Ishikawa (cell line): Measurements from ENCODE around the gene RASSF1.

Source experiments
- CEBPB ChIP-seq: IDR thresholded peaks from 2 replicates; pipeline ENCODE4 v1.6.1; 2012
- CREB1 ChIP-seq: IDR thresholded peaks from 2 replicates; pipeline ENCODE4 v1.6.1; 2012; ENCODE audit warnings: low read depth
- EGR1 ChIP-seq: IDR thresholded peaks from 2 replicates; pipeline ENCODE4 v1.6.1; 2012
- EP300 ChIP-seq: IDR thresholded peaks from 2 replicates; pipeline ENCODE4 v1.6.1; 2012; ENCODE audit warnings: borderline replicate concordance
- FOXM1 ChIP-seq: IDR thresholded peaks from 2 replicates; pipeline ENCODE4 v1.6.1; 2012; ENCODE audit warnings: low read depth, borderline replicate concordance
- MAX ChIP-seq: IDR thresholded peaks from 2 replicates; pipeline ENCODE4 v1.6.1; 2012
- NFIC ChIP-seq: IDR thresholded peaks from 2 replicates; pipeline ENCODE4 v1.6.1; 2012
- RAD21 ChIP-seq: IDR thresholded peaks from 2 replicates; pipeline ENCODE4 v1.6.1; 2012; ENCODE audit warnings: low read depth
- REST ChIP-seq: IDR thresholded peaks from 2 replicates; pipeline ENCODE4 v1.6.1; 2012; ENCODE audit warnings: low read depth, mild to moderate bottlenecking
- TAF1 ChIP-seq: IDR thresholded peaks from 2 replicates; pipeline ENCODE4 v1.6.1; 2012; ENCODE audit warnings: low read depth, mild to moderate bottlenecking
- TCF12 ChIP-seq: IDR thresholded peaks from 2 replicates; pipeline ENCODE4 v1.6.1; 2012; ENCODE audit warnings: low read depth
- TEAD4 ChIP-seq: IDR thresholded peaks from 2 replicates; pipeline ENCODE4 v1.6.1; 2012
- USF1 ChIP-seq: IDR thresholded peaks from 2 replicates; pipeline ENCODE4 v1.6.1; 2012
- YY1 ChIP-seq: IDR thresholded peaks from 2 replicates; pipeline ENCODE4 v1.6.1; 2012; ENCODE audit warnings: low read depth
- ZBTB7A ChIP-seq: IDR thresholded peaks from 2 replicates; pipeline ENCODE4 v1.6.1; 2012; ENCODE audit warnings: low read depth

The RASSF1 gene

GRCh38 chr3:50294089-50294488, 46.5 kb downstream of the RASSF1 start:
- TF ChIP-seq CREB1, result no peak
- TF ChIP-seq EP300, result no peak
- TF ChIP-seq REST, result no peak
- TF ChIP-seq FOXM1, result no peak
- no peak for TF ChIP-seq MAX
- no peak for TF ChIP-seq USF1
- TF ChIP-seq NFIC, result no peak
- TF ChIP-seq TEAD4, result no peak
- no peak for TF ChIP-seq YY1
- TF ChIP-seq TCF12, result no peak
- TF ChIP-seq EGR1, result no peak
- no peak for TF ChIP-seq ZBTB7A
- no peak for TF ChIP-seq CEBPB
- TF ChIP-seq TAF1, result no peak
- no peak for TF ChIP-seq RAD21

- no peak for TF ChIP-seq RAD21
- no peak for TF ChIP-seq CREB1
- TF ChIP-seq FOXM1, result no peak
- TF ChIP-seq EP300, result no peak
- TF ChIP-seq MAX, result no peak
- TF ChIP-seq ZBTB7A, result no peak
- TF ChIP-seq CEBPB, result no peak
- TF ChIP-seq TCF12, result no peak
- no peak for TF ChIP-seq TAF1
- TF ChIP-seq REST, result no peak
- TF ChIP-seq USF1, result no peak
- TF ChIP-seq EGR1, result no peak
- TF ChIP-seq NFIC, result no peak
- no peak for TF ChIP-seq YY1
- no peak for TF ChIP-seq TEAD4
Measured at GRCh38 chr3:50293079-50293801, 47.4 kb downstream of the RASSF1 start.

GRCh38 chr3:50292159-50293078, 48.2 kb downstream of the RASSF1 start, which contains the start of gene IFRD2:
TSS of gene IFRD2 (minus strand) at chr3:50292429. CDS start at chr3:50292274, 155 bp downstream.
- TF ChIP-seq EP300 (no peak), FOXM1 (no peak), EGR1 (peak; percentile 48; the same call in 1 of the 2 replicates), MAX (peak; percentile 87), YY1 (peak; percentile 94), CREB1 (peak; percentile 90), TAF1 (peak; percentile 85; the same call in 1 of the 2 replicates), CEBPB (no peak), TCF12 (peak; percentile 84), RAD21 (0 out of 2 replicates have a peak, but pooled peaks have one; percentile 10), ZBTB7A (peak; percentile 76; the same call in 1 of the 2 replicates), USF1 (peak; percentile 65), NFIC (peak; percentile 68), TEAD4 (peak; percentile 72)

GRCh38 chr3:50290161-50290641, 50.4 kb downstream of the RASSF1 start:
- TF ChIP-seq RAD21 (no peak), NFIC (no peak), FOXM1 (no peak), ZBTB7A (no peak), CEBPB (no peak), REST (no peak), TCF12 (no peak), MAX (no peak), TAF1 (no peak), TEAD4 (no peak), EGR1 (no peak), CREB1 (no peak), YY1 (no peak)
